Ectodermal cell (in vitro differentiated cells): ENCODE measurements around the gene ZCCHC2.

Source experiments
- H3K27ac ChIP-seq: 2 replicates; pipeline ENCODE4 v1.7.0; 2013; ENCODE audit warnings: mild to moderate bottlenecking, low read depth, low read length; ENCODE audit not compliant: insufficient read depth, poor library complexity, severe bottlenecking
- H3K27me3 ChIP-seq: 2 replicates; pipeline ENCODE4 v1.7.0; 2013; ENCODE audit warnings: mild to moderate bottlenecking, low read length; ENCODE audit not compliant: insufficient read depth, control insufficient read depth, poor library complexity, severe bottlenecking
- H3K36me3 ChIP-seq: one replicate; pipeline ENCODE4 v1.7.0; 2013; ENCODE audit warnings: low read length; ENCODE audit not compliant: control insufficient read depth, insufficient read depth
- H3K4me1 ChIP-seq: one replicate; pipeline ENCODE4 v1.7.0; 2013; ENCODE audit warnings: low read length; ENCODE audit not compliant: control insufficient read depth, insufficient read depth
- H3K4me3 ChIP-seq: 2 replicates; pipeline ENCODE4 v1.7.0; 2013; ENCODE audit warnings: low read depth, low read length, control low read depth; ENCODE audit not compliant: insufficient read depth
- H3K9me3 ChIP-seq: 2 replicates; pipeline ENCODE4 v1.7.0; 2013; ENCODE audit warnings: mild to moderate bottlenecking, low read length, moderate library complexity; ENCODE audit not compliant: control insufficient read depth
- WGBS, 2 experiments: methylation state at CpG; one replicate each; pipeline ENCODE4 v1.1.7; 2013; ENCODE audit warnings: missing lambda C conversion rate in 2 of 2; 5-methylcytosine and 5-hydroxymethylcytosine counted together

Gene ZCCHC2

GRCh38 chr18:62586151-62586774 lies 63.4 kb downstream of the ZCCHC2 start:
- Histone ChIP-seq H3K4me3 (no peak overlapping the region), H3K27me3 (no peaks in the 10 kb centered on the region)
- WGBS, 2 experiments: 27 to 31% methylated on average over 13 to 14 of the region's 14 CpGs

GRCh38 chr18:62586781-62587487 lies 64.1 kb downstream of the ZCCHC2 start:
- 94% methylated on average over 19 of the region's 19 CpGs for WGBS, 2 experiments
- H3K4me1 ChIP-seq: peaks cover 4% of the 10 kb centered on the region
- H3K4me3 ChIP-seq: no peak overlapping the region
- H3K9me3 ChIP-seq: no peaks in the 10 kb centered on the region
- no peaks in the 10 kb centered on the region for H3K36me3 ChIP-seq
- no peaks in the 10 kb centered on the region for H3K27me3 ChIP-seq
- no peak overlapping the region for H3K27ac ChIP-seq

More at GRCh38 chr18:62586151-62586774, 63.4 kb downstream of the ZCCHC2 start:
- H3K9me3 ChIP-seq: no peaks in the 10 kb centered on the region
- no peak overlapping the region for H3K27ac ChIP-seq
- peaks cover 4% of the 10 kb centered on the region for H3K4me1 ChIP-seq
- H3K36me3 ChIP-seq: no peaks in the 10 kb centered on the region

GRCh38 chr18:62587689-62588088 lies 64.9 kb downstream of the ZCCHC2 start:
- Histone ChIP-seq H3K9me3 (no peaks in the 10 kb centered on the region), H3K27me3 (no peaks in the 10 kb centered on the region), H3K4me3 (no peak overlapping the region), H3K4me1 (peaks cover 4% of the 10 kb centered on the region), H3K27ac (no peak overlapping the region), H3K36me3 (no peaks in the 10 kb centered on the region)
- WGBS, 2 experiments: 80 to 81% methylated on average over 9 of the region's 9 CpGs

- Histone ChIP-seq H3K4me3 (no peak overlapping the region), H3K36me3 (no peaks in the 10 kb centered on the region), H3K27me3 (no peaks in the 10 kb centered on the region), H3K27ac (no peak overlapping the region), H3K9me3 (no peaks in the 10 kb centered on the region), H3K4me1 (peaks cover 4% of the 10 kb centered on the region)
- WGBS, 2 experiments: 90 to 94% methylated on average over 3 of the region's 3 CpGs
Observed at GRCh38 chr18:62588217-62588616, 65.4 kb downstream of the ZCCHC2 start.

GRCh38 chr18:62590799-62591590 lies 68.2 kb downstream of the ZCCHC2 start:
- 93% methylated on average over 15 of the region's 15 CpGs for WGBS, 2 experiments
- Histone ChIP-seq H3K27me3 (peaks cover 10% of the 10 kb centered on the region), H3K4me1 (no peaks in the 10 kb centered on the region)

GRCh38 chr18:62596145-62597005 lies 73.5 kb downstream of the ZCCHC2 start:
- Histone ChIP-seq H3K4me1 (no peaks in the 10 kb centered on the region), H3K4me3 (peak overlapping the region; percentile 32), H3K27me3 (peaks cover 39% of the 10 kb centered on the region), H3K36me3 (no peaks in the 10 kb centered on the region), H3K9me3 (no peaks in the 10 kb centered on the region), H3K27ac (no peak overlapping the region)
- 2% methylated on average over 90 of the region's 90 CpGs for WGBS, 2 experiments

More at GRCh38 chr18:62590799-62591590, 68.2 kb downstream of the ZCCHC2 start:
- Histone ChIP-seq H3K9me3 (no peaks in the 10 kb centered on the region), H3K27ac (no peak overlapping the region), H3K36me3 (no peaks in the 10 kb centered on the region), H3K4me3 (no peak overlapping the region)

- H3K36me3 ChIP-seq: no peaks in the 10 kb centered on the region
- H3K4me3 ChIP-seq: no peak overlapping the region
- peaks cover 21% of the 10 kb centered on the region for H3K27me3 ChIP-seq
- no peaks in the 10 kb centered on the region for H3K9me3 ChIP-seq
- WGBS, 2 experiments: 65 to 68% methylated on average over 8 of the region's 8 CpGs
- no peak overlapping the region for H3K27ac ChIP-seq
- peaks cover 7% of the 10 kb centered on the region for H3K4me1 ChIP-seq
Observed at GRCh38 chr18:62601871-62602270, 79.0 kb downstream of the ZCCHC2 start.

GRCh38 chr18:62602706-62603105 lies 79.9 kb downstream of the ZCCHC2 start:
- peaks cover 7% of the 10 kb centered on the region for H3K4me1 ChIP-seq
- no peak overlapping the region for H3K4me3 ChIP-seq
- no peaks in the 10 kb centered on the region for H3K9me3 ChIP-seq
- peaks cover 13% of the 10 kb centered on the region for H3K27me3 ChIP-seq
- no peak overlapping the region for H3K27ac ChIP-seq
- H3K36me3 ChIP-seq: no peaks in the 10 kb centered on the region
- WGBS, 2 experiments: 95% methylated on average over 8 of the region's 8 CpGs

- H3K9me3 ChIP-seq: no peaks in the 10 kb centered on the region
- H3K27ac ChIP-seq: no peak overlapping the region
- H3K4me3 ChIP-seq: no peak overlapping the region
- H3K27me3 ChIP-seq: peaks cover 10% of the 10 kb centered on the region
- WGBS, 2 experiments: 91 to 93% methylated on average over 6 of the region's 6 CpGs
- peaks cover 7% of the 10 kb centered on the region for H3K4me1 ChIP-seq
- H3K36me3 ChIP-seq: no peaks in the 10 kb centered on the region
Observed at GRCh38 chr18:62603211-62603610, 80.4 kb downstream of the ZCCHC2 start.
